GM12873 (cell line): ENCODE results near the gene FAM200B.

Experiments used
- TF ChIP-seq, protein P1 (sequence below): IDR thresholded peaks from 2 replicates; pipeline ENCODE4 v1.5.1; 2012; ENCODE audit warnings: low read depth, mild to moderate bottlenecking, moderate library complexity, low read length, control low read depth; ENCODE audit not compliant: insufficient read depth; ENCODE audit errors: missing control alignments

Gene FAM200B

DNA sequence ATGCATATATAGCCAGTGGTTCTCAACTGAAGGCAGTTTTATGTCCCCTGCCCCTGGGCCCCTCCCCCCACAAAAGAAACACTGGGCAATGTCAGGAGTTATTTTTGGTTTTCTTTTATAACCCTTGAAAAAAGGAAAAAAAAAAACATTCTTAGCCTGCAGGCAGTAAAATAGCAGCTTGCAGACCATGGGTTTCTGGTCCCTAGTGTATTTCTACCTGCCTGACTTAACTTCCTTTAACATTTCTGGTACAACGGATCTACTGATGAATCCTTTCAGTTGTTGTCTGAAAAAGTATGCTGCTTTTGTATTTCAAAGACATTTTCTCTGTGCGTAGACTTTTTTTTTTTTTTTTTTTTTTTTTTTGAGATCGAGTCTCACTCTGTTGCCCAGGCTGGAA lies 11.1 kb upstream of the FAM200B start:
- TF ChIP-seq, protein P1, sequence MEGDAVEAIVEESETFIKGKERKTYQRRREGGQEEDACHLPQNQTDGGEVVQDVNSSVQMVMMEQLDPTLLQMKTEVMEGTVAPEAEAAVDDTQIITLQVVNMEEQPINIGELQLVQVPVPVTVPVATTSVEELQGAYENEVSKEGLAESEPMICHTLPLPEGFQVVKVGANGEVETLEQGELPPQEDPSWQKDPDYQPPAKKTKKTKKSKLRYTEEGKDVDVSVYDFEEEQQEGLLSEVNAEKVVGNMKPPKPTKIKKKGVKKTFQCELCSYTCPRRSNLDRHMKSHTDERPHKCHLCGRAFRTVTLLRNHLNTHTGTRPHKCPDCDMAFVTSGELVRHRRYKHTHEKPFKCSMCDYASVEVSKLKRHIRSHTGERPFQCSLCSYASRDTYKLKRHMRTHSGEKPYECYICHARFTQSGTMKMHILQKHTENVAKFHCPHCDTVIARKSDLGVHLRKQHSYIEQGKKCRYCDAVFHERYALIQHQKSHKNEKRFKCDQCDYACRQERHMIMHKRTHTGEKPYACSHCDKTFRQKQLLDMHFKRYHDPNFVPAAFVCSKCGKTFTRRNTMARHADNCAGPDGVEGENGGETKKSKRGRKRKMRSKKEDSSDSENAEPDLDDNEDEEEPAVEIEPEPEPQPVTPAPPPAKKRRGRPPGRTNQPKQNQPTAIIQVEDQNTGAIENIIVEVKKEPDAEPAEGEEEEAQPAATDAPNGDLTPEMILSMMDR = no peak

DNA sequence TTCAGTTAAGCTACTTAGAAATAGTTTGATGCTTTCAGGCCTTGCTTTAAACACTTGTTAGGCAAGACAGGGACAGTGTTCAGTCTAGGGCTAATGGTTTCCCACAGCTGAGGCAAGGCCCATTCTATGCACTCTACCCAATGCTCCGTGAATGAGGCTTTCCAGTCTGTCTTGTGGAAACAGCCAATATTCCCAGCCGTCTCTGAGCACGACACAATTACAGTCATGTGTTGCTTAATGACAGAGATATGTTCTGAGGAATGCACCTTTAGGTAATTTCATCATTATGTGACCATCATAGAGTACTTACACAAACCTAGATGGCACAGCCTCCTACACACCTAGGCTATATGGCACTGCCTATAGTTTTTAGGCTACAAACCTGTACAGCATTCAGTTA lies 9.5 kb upstream of the FAM200B start:
- TF ChIP-seq, protein P1 = no peak

DNA sequence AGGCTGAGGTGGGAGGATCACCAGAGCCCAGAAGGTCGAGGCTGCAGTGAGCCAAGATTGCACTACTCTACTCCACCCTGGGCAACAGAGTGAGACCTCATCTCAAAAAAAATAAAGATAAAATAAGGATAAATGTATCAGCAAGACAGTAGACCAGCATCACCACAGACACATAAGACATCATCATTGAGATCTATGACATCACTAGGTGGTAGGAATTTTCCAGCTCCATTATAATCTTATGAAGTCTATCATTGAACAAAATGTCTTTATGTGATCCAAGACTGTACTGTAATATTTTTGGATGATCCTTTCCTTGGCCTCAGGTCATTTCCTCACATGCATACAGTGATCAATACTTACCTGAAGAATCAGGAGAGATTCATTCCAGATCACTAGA lies 8.3 kb upstream of the FAM200B start:
- TF ChIP-seq, protein P1 = no peak

DNA sequence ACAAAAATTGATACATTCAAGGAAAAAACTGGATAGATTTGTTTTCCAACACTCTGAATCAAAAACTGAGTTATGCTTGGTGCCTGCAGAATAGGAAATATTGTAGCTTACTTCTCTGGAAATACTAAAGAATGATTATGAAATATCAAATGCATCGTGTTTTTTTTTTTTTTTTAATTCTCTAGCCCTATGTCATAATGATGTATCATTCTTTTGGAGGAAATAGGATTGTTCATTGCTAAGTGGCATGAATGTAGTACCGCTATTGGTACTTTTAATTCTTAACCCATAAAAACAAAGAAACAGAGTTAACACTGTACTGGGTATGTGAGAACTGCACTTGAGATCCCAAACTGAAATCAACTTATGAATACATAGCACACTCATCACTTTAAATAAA lies 7.6 kb upstream of the FAM200B start:
- TF ChIP-seq, protein P1 = no peak

DNA sequence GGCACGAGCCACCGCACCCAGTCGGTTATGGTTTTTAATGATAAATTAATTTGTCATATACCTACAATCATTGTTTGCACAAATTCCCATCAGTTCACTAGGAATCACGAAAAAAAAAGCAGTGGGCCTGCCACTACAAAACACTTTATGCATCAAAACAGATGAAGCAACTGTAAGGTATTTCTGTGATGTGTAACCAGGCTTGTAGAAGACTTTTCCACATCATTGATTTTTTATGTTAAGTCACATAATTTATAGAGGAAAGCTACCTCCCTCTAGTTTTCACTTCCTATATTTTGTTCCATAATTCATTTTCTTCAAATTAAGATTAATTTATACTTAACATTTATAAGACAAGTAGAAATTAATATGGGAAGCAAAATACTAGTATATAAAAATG lies 6.7 kb upstream of the FAM200B start:
- TF ChIP-seq, protein P1 = no peak

DNA sequence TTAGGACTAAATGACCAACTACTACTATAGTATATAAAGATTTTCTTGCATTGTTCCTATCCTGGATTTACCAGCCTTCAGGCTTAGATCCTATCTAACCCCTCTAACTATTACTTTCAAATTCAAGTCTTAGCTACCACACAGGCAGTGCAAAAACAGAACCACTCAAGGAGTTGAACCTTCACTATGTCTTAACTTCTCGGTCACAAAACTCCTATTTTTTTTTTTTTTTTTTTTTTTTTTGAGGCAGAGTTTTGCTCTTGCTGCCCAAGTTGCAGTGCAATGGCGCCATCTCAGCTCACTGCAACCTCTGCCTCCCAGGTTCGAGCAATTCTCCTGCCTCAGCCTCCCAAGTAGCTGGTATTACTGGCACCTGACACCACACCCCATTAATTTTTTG lies 6.3 kb upstream of the FAM200B start:
- TF ChIP-seq, protein P1 = no peak

DNA sequence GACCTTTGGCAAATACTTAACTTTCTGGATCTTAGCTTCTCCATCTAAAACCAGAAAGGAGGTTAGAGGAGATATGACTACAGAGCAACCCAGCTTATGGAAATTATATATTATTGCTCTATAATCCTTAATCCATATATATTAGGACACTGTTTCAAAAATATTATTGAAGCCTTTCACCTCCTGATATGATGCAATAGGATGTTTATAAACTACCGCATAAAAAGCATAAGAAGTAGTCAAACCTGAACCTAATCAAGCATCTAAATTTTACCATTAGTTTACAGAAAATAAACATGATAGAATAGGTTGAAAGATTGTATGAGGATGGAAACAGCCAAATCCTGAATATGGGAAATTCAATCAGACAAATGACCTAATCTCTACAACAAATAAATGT lies 5.6 kb upstream of the FAM200B start:
- TF ChIP-seq, protein P1 = no peak
